Thyroid gland (tissue), 4 donors: ENCODE results near the gene MPG.

ENCODE experiments used
- POLR2A ChIP-seq, 2 donors: fragments of 450-650 bp; IDR thresholded peaks; one replicate each; pipeline ENCODE4 v1.6.1; 2017; ENCODE audit warnings: antibody characterized with exemption in 2 of 2, mild to moderate bottlenecking in 2 of 2, moderate library complexity in 1 of 2
- TF ChIP-seq, protein P1 (sequence below), 6 experiments: fragments of 200-600 bp in 3 of 6; fragments of 450-650 bp in 3 of 6; sonication (generic) in 3 of 6; IDR thresholded peaks; one replicate each; pipeline ENCODE4 v1.5.1; 2016 to 2019; ENCODE audit warnings: antibody characterized with exemption in 6 of 6, mild to moderate bottlenecking in 2 of 6, inconsistent platforms in 1 of 6, moderate library complexity in 1 of 6

DNA sequence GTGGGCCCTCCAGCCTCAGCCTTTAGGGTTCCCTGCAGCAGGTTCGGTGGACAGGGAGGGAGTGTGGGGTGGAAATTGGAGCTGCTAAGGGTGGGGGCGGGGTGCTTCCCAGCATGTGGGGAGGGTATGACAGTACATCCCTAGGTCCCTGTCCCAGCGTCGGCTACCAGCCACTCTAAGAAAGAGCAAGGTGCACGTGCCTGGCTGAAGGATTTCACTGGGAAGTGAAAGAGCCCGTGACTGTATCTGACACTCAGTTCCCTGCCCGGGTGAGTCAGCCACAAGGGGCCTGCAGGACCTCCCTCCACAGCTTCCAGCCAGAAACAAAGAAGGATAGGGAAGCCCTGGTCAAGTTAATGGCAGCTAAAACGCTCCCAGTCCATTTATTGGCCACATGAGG, 20.3 kb upstream of the MPG start:
- TF ChIP-seq, protein P1, sequence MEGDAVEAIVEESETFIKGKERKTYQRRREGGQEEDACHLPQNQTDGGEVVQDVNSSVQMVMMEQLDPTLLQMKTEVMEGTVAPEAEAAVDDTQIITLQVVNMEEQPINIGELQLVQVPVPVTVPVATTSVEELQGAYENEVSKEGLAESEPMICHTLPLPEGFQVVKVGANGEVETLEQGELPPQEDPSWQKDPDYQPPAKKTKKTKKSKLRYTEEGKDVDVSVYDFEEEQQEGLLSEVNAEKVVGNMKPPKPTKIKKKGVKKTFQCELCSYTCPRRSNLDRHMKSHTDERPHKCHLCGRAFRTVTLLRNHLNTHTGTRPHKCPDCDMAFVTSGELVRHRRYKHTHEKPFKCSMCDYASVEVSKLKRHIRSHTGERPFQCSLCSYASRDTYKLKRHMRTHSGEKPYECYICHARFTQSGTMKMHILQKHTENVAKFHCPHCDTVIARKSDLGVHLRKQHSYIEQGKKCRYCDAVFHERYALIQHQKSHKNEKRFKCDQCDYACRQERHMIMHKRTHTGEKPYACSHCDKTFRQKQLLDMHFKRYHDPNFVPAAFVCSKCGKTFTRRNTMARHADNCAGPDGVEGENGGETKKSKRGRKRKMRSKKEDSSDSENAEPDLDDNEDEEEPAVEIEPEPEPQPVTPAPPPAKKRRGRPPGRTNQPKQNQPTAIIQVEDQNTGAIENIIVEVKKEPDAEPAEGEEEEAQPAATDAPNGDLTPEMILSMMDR (IDR thresholded peaks at IDR 0.05) = no peak
- TF ChIP-seq POLR2A (IDR thresholded peaks at IDR 0.05) = no peak
